Esophagus muscularis mucosa (tissue), 4 donors: ENCODE results near the gene KLHL8. TPM values are rescaled to one million over a fixed set of nuclear protein-coding genes. Genes with fewer than 3 reads are reported as not detected.

Experiments
- DNase-seq: peaks from one replicate; pipeline ENCODE4 v3.0.0-alpha.2; 2017; ENCODE audit errors: extremely low spot score
- H3K27ac ChIP-seq, 4 donors: fragments of 200-600 bp; sonication (generic); replicated peaks in 1 of 4; 1 replicate in 3 of 4; 2 replicates in 1 of 4; pipeline ENCODE4 v1.5.1; 2016 to 2019; ENCODE audit warnings: mild to moderate bottlenecking in 1 of 4
- H3K27me3 ChIP-seq, 4 donors: fragments of 200-600 bp; sonication (generic); one replicate each; pipeline versions ENCODE4 v1.5.1 to v1.6.0; 2016 to 2019
- H3K36me3 ChIP-seq, 4 donors: fragments of 200-600 bp; sonication (generic); one replicate each; pipeline ENCODE4 v1.5.1; 2016 to 2019
- H3K4me1 ChIP-seq, 4 donors: fragments of 200-600 bp; sonication (generic); one replicate each; pipeline ENCODE4 v1.5.1; 2016 to 2019
- H3K4me3 ChIP-seq, 4 donors: fragments of 200-600 bp; sonication (generic); 1 replicate in 2 of 4; 2 replicates in 2 of 4; pipeline ENCODE4 v1.5.1; 2016 to 2019; ENCODE audit warnings: mild to moderate bottlenecking in 4 of 4, moderate library complexity in 1 of 4
- H3K9me3 ChIP-seq, 4 donors: fragments of 200-600 bp; sonication (generic); 1 replicate in 3 of 4; 2 replicates in 1 of 4; pipeline ENCODE4 v1.5.1; 2016 to 2019
- CTCF ChIP-seq, 3 experiments: fragments of 200-600 bp in 2 of 3; fragments of 450-650 bp in 1 of 3; sonication (generic) in 2 of 3; IDR thresholded peaks; one replicate each; pipeline ENCODE4 v1.5.1; 2017 to 2019; ENCODE audit warnings: antibody characterized with exemption in 3 of 3, mild to moderate bottlenecking in 2 of 3, moderate library complexity in 1 of 3
- EP300 ChIP-seq: sonication (generic); formaldehyde crosslinking; IDR thresholded peaks from one replicate; pipeline ENCODE4 v1.6.1; 2017; ENCODE audit warnings: antibody characterized with exemption
- POLR2A ChIP-seq: fragments of 450-650 bp; IDR thresholded peaks from one replicate; pipeline ENCODE4 v1.6.1; 2017; ENCODE audit warnings: antibody characterized with exemption, moderate library complexity, mild to moderate bottlenecking, low read depth
- POLR2AphosphoS5 ChIP-seq, 2 donors: sonication (generic); formaldehyde crosslinking; IDR thresholded peaks; one replicate each; pipeline ENCODE4 v1.6.1; 2017; ENCODE audit warnings: antibody characterized with exemption in 2 of 2
- WGBS: methylation state at CpG from one replicate; pipeline ENCODE4 v1.1.5; 2018; 5-methylcytosine and 5-hydroxymethylcytosine counted together
- intact Hi-C: fragments of 100-400 bp; cut with DNase I; formaldehyde crosslinking; loops from one replicate; pipeline ENCODE4 v1.15.1; 2023
- total RNA-seq, 4 donors: library from RNA; depleted of rRNA; stranded (reverse); fragments of >200 nt; gene quantifications; one replicate each; pipeline versions ENCODE4 v1.1.0 to v1.2.1, GENCODE V29; 2016

The KLHL8 gene
- total RNA-seq, 4 donors from 2014 or later = 7.6 to 18.7 (median 11.7) TPM

- DNase-seq = no peak
- intact Hi-C loops = no loop called here
- no peaks in the 10 kb centered on the region for H3K27me3 ChIP-seq
- no peaks in the 10 kb centered on the region for H3K9me3 ChIP-seq
- H3K4me1 ChIP-seq = peaks cover 0 to 8% (median 0%) of the 10 kb centered on the region in 4 donors
- H3K4me3 ChIP-seq = no peak overlapping the region
- 98% methylated on average over 8 of the region's 8 CpGs for WGBS
- peaks cover 53 to 100% (median 87%) of the 10 kb centered on the region in 4 donors for H3K36me3 ChIP-seq
- no peak overlapping the region for H3K27ac ChIP-seq
- TF ChIP-seq EP300 (no peak), CTCF (IDR thresholded peaks at IDR 0.05) (no peak), POLR2AphosphoS5 (IDR thresholded peaks at IDR 0.05) (no peak), POLR2A (no peak)
Observed at GRCh38 chr4:87132035-87132434, 88.4 kb downstream of the KLHL8 start.

GRCh38 chr4:87130985-87131703 lies 89.3 kb downstream of the KLHL8 start:
- WGBS = 96% methylated on average over 7 of the region's 7 CpGs
- H3K36me3 ChIP-seq = peaks cover 52 to 100% (median 89%) of the 10 kb centered on the region in 4 donors
- no peak overlapping the region for H3K4me3 ChIP-seq
- no peaks in the 10 kb centered on the region for H3K27me3 ChIP-seq
- H3K9me3 ChIP-seq = no peaks in the 10 kb centered on the region
- DNase-seq = no peak
- TF ChIP-seq EP300 (no peak), CTCF (IDR thresholded peaks at IDR 0.05) (no peak), POLR2A (no peak), POLR2AphosphoS5 (IDR thresholded peaks at IDR 0.05) (no peak)
- intact Hi-C loops = no loop called here
- H3K27ac ChIP-seq = no peak overlapping the region
- H3K4me1 ChIP-seq = peaks cover 0 to 8% (median 0%) of the 10 kb centered on the region in 4 donors

- Histone ChIP-seq H3K27ac (no peak overlapping the region), H3K27me3 (no peaks in the 10 kb centered on the region), H3K4me1 (peaks cover 0 to 8% (median 3%) of the 10 kb centered on the region in 4 donors), H3K36me3 (peaks cover 52 to 100% (median 88%) of the 10 kb centered on the region in 4 donors), H3K4me3 (no peak overlapping the region), H3K9me3 (no peaks in the 10 kb centered on the region)
- intact Hi-C loops = loop anchor here (10.0 kb wide), 1 partner anchor 205 kb away; no protein-coding TSS in a partner anchor
- 96% methylated on average over 6 of the region's 6 CpGs for WGBS
- no peak for DNase-seq
- TF ChIP-seq EP300 (no peak), POLR2A (no peak), CTCF (IDR thresholded peaks at IDR 0.05) (no peak), POLR2AphosphoS5 (IDR thresholded peaks at IDR 0.05) (no peak)
Observed at GRCh38 chr4:87129681-87130080, 90.7 kb downstream of the KLHL8 start.

GRCh38 chr4:87128006-87128705 lies 92.3 kb downstream of the KLHL8 start:
- no peak for DNase-seq
- no peak for TF ChIP-seq POLR2A
- no peak for TF ChIP-seq EP300
- TF ChIP-seq CTCF (IDR thresholded peaks at IDR 0.05) = no peak
- TF ChIP-seq POLR2AphosphoS5 (IDR thresholded peaks at IDR 0.05) = no peak
- 76% methylated on average over 2 of the region's 2 CpGs for WGBS
- H3K4me1 ChIP-seq = peaks cover 3 to 14% (median 12%) of the 10 kb centered on the region in 4 donors
- H3K36me3 ChIP-seq = peaks cover 46 to 87% (median 76%) of the 10 kb centered on the region in 4 donors
- no peak overlapping the region for H3K4me3 ChIP-seq
- no peak overlapping the region for H3K27ac ChIP-seq
- H3K9me3 ChIP-seq = no peaks in the 10 kb centered on the region
- no peaks in the 10 kb centered on the region for H3K27me3 ChIP-seq
- intact Hi-C loops = loop anchor here (10.0 kb wide), 1 partner anchor 203 kb away; no protein-coding TSS in a partner anchor
